ENCODE data around the gene KXD1. TPM values are rescaled to one million over a fixed set of nuclear protein-coding genes. Genes with fewer than 3 reads are reported as not detected.

The KXD1 gene
- total and polyA plus RNA-seq, 7 donors: 84.9 to 122 (median 118) TPM

DNA sequence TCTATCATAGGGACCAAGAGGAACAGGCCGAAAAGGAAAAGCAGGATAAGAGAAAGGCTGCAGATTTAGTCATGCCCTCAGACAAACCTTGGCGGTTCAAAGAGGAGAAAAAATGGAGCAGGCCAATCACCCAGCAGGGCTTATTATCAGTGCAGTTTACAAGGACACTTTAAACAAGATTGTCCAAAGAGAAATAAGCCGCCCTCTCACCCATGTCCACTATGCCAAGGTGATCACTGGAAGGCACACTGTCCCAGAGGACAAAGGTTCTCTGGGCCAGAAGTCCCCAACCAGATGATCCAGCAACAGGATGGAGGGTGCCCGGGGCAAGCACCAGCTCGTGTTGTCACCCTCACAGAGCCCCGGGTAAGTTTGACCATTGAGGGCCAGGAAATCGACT, 22.6 kb downstream of the KXD1 start:
- intact Hi-C loops (cut with DNase I): no loop called here
- TF ChIP-seq EP300 (IDR thresholded peaks at IDR 0.05) (no peak), POLR2A (IDR thresholded peaks at IDR 0.05) (no peak), POLR2AphosphoS5 (IDR thresholded peaks at IDR 0.05) (no peak)
- TF ChIP-seq, protein P1, sequence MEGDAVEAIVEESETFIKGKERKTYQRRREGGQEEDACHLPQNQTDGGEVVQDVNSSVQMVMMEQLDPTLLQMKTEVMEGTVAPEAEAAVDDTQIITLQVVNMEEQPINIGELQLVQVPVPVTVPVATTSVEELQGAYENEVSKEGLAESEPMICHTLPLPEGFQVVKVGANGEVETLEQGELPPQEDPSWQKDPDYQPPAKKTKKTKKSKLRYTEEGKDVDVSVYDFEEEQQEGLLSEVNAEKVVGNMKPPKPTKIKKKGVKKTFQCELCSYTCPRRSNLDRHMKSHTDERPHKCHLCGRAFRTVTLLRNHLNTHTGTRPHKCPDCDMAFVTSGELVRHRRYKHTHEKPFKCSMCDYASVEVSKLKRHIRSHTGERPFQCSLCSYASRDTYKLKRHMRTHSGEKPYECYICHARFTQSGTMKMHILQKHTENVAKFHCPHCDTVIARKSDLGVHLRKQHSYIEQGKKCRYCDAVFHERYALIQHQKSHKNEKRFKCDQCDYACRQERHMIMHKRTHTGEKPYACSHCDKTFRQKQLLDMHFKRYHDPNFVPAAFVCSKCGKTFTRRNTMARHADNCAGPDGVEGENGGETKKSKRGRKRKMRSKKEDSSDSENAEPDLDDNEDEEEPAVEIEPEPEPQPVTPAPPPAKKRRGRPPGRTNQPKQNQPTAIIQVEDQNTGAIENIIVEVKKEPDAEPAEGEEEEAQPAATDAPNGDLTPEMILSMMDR (IDR thresholded peaks at IDR 0.05): no peak
- WGBS, 2 donors: 66 to 75% methylated on average over 7 of the region's 7 CpGs

DNA sequence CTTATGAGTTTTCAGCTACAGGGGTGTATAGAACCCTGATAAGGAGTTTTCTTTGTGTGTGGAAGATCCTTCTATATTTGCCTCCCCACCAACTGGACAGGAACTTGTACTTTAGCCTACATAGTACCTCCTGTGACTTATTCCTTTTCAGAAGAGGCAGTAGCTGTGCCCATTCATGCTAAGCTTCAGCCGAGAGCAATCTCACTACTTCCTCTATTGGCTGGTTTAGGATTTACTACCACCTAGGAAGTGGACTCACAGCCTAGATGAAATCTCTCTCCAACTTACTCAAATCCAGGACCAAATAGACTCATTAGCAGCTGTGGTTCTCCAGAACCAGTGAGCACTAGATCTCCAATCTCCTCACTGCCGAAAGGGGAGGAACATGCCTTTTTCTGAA, 28.6 kb downstream of the KXD1 start:
- Histone ChIP-seq H3K27ac (no peak overlapping the region), H3K4me3 (no peak overlapping the region), H3K4me1 (peaks cover 0 to 30% (median 23%) of the 10 kb centered on the region in 4 donors), H3K36me3 (peaks cover 0 to 9% (median 3%) of the 10 kb centered on the region in 4 donors), H3K27me3 (no peaks in the 10 kb centered on the region), H3K9me3 (no peaks in the 10 kb centered on the region)
- 49 to 59% methylated on average over 2 of the region's 2 CpGs for WGBS, 2 donors
- intact Hi-C loops (cut with DNase I): loop anchor here (5.0 kb wide), 3 partner anchors 96 to 246 kb away; partner anchors contain the start of genes CRTC1 and UPF1
- TF ChIP-seq, protein P1 (IDR thresholded peaks at IDR 0.05): no peak
- TF ChIP-seq POLR2AphosphoS5 (IDR thresholded peaks at IDR 0.05) (no peak), EP300 (IDR thresholded peaks at IDR 0.05) (no peak), POLR2A (IDR thresholded peaks at IDR 0.05) (no peak)
- no peak for DNase-seq

More for the DNA sequence above, 22.6 kb downstream of the KXD1 start:
- H3K4me1 ChIP-seq: no peaks in the 10 kb centered on the region
- H3K9me3 ChIP-seq: no peaks in the 10 kb centered on the region
- no peak overlapping the region for H3K4me3 ChIP-seq
- DNase-seq: no peak
- H3K36me3 ChIP-seq: peaks cover 1 to 28% (median 13%) of the 10 kb centered on the region in 4 donors
- H3K27me3 ChIP-seq: no peaks in the 10 kb centered on the region
- no peak overlapping the region for H3K27ac ChIP-seq

GRCh38 chr19:18587561-18587960, 29.9 kb downstream of the KXD1 start:
- Histone ChIP-seq H3K9me3 (no peaks in the 10 kb centered on the region), H3K27ac (peak overlapping the region in 3 of 4 donors; percentile 86 to 93 (median 91)), H3K36me3 (peaks cover 0 to 9% (median 4%) of the 10 kb centered on the region in 4 donors), H3K27me3 (no peaks in the 10 kb centered on the region), H3K4me1 (peaks cover 0 to 30% (median 23%) of the 10 kb centered on the region in 4 donors), H3K4me3 (no peak overlapping the region)
- 92 to 93% methylated on average over 12 of the region's 12 CpGs for WGBS, 2 donors
- no peak for TF ChIP-seq POLR2AphosphoS5 (IDR thresholded peaks at IDR 0.05)
- TF ChIP-seq POLR2A (IDR thresholded peaks at IDR 0.05): no peak
- TF ChIP-seq, protein P1 (IDR thresholded peaks at IDR 0.05): no peak
- no peak for DNase-seq
- intact Hi-C loops (cut with DNase I): loop anchor here (5.0 kb wide), 3 partner anchors 95 to 245 kb away; partner anchors contain the start of genes CRTC1 and UPF1

GRCh38 chr19:18587962-18588610, 30.4 kb downstream of the KXD1 start:
- DNase-seq: no peak
- WGBS, 2 donors: 37 to 46% methylated on average over 16 of the region's 16 CpGs
- Histone ChIP-seq H3K9me3 (no peaks in the 10 kb centered on the region), H3K36me3 (peaks cover 0 to 9% (median 4%) of the 10 kb centered on the region in 4 donors), H3K4me1 (peaks cover 0 to 30% (median 23%) of the 10 kb centered on the region in 4 donors), H3K27me3 (no peaks in the 10 kb centered on the region), H3K4me3 (peak overlapping the region; percentile 78 to 93 (median 85)), H3K27ac (peak overlapping the region; percentile 86 to 93 (median 90))
- intact Hi-C loops (cut with DNase I): loop anchor here (5.0 kb wide), 3 partner anchors 94 to 244 kb away; partner anchors contain the start of genes CRTC1 and UPF1
- TF ChIP-seq POLR2AphosphoS5 (IDR thresholded peaks at IDR 0.05): no peak
- no peak for TF ChIP-seq POLR2A (IDR thresholded peaks at IDR 0.05)
- no peak for TF ChIP-seq EP300 (IDR thresholded peaks at IDR 0.05)
- TF ChIP-seq, protein P1 (IDR thresholded peaks at IDR 0.05): no peak

Data from sigmoid colon (tissue), 7 donors.